Subcutaneous adipose tissue (tissue), 4 donors: ENCODE results near the gene ORM2. TPM values are rescaled to one million over a fixed set of nuclear protein-coding genes. Genes with fewer than 3 reads are reported as not detected.
"Not testable (repeated sequence)": the region's sequence is repeated elsewhere in the genome, so short reads cannot be mapped to it uniquely, and the experiment has no call there.

Experiments used
- total RNA-seq, 4 donors: library from RNA; depleted of rRNA; stranded (reverse); fragments of >200 nt; gene quantifications; one replicate each; pipeline ENCODE4 v1.1.0, GENCODE V29; 2016
- TF ChIP-seq, protein P1 (sequence below): fragments of 450-650 bp; IDR thresholded peaks from one replicate; pipeline ENCODE4 v1.5.1; 2016; ENCODE audit warnings: low read depth, mild to moderate bottlenecking, control low read depth, antibody characterized with exemption, moderate library complexity

ORM2 gene
- total RNA-seq, result 1 to 10 TPM in 1 of 4 donors, not detected in 3; 2.4 TPM

DNA sequence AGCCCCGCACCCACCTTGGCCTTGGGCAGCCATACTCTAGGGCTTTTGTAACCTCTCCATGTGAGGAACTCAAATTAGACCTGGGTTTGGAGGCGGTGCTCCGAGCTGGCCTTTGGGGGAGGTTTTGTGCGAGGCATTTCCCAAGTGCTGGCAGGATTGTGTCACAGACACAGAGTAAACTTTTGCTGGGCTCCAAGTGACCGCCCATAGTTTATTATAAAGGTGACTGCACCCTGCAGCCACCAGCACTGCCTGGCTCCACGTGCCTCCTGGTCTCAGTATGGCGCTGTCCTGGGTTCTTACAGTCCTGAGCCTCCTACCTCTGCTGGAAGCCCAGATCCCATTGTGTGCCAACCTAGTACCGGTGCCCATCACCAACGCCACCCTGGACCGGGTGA is at the start of gene ORM2:
Gene ORM2 (plus strand): TSS at position 245 of the 398 bp plus-strand sequence. CDS start 36 bp downstream, at position 281.
- TF ChIP-seq, protein P1, sequence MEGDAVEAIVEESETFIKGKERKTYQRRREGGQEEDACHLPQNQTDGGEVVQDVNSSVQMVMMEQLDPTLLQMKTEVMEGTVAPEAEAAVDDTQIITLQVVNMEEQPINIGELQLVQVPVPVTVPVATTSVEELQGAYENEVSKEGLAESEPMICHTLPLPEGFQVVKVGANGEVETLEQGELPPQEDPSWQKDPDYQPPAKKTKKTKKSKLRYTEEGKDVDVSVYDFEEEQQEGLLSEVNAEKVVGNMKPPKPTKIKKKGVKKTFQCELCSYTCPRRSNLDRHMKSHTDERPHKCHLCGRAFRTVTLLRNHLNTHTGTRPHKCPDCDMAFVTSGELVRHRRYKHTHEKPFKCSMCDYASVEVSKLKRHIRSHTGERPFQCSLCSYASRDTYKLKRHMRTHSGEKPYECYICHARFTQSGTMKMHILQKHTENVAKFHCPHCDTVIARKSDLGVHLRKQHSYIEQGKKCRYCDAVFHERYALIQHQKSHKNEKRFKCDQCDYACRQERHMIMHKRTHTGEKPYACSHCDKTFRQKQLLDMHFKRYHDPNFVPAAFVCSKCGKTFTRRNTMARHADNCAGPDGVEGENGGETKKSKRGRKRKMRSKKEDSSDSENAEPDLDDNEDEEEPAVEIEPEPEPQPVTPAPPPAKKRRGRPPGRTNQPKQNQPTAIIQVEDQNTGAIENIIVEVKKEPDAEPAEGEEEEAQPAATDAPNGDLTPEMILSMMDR, result not testable (repeated sequence)

DNA sequence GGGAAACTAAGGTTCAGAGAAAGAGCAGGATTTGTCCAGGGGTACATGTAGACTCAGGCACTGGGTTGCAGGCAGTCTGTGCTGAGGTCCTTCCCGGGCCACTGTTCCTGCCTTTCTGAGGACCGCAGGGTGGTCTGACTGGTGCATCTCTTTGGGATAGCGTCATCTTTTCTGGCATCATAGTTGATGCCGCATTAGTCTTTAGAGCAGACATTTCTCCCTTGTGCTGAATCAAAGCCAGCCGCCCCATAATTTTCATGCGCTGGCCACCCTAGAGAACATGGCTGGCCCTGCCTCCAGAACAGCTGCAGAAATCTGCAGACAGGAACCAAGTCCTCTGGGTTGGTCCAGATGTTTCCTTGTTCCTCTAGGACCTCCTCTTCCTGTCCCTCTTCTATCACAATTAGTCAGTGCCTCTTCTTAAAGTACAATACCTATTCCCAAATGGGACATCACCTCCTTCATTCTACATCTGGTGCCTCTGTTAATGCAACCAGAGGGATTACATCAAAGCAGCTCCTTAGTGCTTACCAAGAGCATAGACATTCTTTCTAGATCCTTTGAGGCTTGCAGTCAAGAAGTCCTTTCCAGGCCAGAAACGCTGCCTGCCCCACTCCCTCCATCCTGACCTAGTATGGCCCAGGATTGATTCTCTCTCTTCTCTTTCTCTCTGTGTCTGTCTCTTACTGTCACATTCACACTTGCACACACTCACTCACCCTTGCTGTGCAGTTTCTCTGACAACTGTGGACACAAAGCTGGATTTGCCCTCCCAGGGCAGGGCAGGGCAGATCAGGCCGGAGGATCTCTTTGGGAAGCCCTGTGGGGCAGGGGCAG is 48.8 kb upstream of the ORM2 start:
- TF ChIP-seq, protein P1, result no peak

DNA sequence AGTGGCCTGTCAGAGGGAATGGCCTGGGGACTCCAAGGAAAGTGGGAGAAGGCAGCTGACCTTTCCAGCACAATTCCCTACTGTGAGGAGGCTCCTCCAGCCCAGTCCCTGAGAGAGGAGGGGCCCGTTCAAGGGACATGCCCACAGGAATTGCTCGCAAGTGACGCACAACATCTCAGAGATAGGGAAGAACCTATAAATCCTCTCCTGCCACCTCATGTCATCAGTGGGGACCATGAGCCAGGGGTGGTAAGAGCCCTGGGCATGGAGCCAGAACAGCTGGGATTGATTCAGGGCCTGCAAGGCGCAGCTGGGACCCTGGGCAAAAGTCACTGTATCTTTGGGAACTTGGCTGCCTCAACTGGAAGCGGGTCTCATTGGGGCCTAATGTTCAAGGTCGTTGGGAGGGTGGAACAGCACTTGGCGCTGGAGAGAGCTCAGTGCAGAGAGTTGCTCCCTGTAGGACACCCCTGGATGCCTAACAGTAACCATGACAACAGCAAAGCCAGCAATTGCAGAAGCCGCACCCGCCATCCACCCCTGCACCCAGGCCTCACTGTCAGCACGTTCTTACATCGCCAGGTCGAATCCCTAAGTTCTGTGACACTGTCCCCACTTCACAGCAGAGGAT is 48.1 kb upstream of the ORM2 start:
- TF ChIP-seq, protein P1, result no peak

DNA sequence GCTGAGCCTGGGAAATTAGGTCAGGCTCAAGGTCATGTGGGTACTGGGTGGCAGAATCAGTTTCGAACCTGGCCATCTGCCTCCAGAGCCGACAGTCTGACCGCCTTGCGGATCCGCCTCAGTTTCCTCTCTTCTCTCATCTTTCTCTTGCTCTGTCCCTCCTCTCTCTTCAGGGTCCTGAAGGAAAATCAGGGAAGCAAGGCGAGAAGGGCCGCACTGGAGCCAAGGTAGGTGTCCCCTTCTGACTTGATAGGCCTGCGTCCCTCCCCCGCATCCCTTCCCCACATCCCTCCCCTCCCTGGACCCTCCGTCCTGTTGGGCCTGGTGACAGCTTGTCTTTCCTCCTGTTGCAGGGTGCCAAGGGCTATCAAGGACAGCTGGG is 47.6 kb upstream of the ORM2 start:
- TF ChIP-seq, protein P1, result no peak

DNA sequence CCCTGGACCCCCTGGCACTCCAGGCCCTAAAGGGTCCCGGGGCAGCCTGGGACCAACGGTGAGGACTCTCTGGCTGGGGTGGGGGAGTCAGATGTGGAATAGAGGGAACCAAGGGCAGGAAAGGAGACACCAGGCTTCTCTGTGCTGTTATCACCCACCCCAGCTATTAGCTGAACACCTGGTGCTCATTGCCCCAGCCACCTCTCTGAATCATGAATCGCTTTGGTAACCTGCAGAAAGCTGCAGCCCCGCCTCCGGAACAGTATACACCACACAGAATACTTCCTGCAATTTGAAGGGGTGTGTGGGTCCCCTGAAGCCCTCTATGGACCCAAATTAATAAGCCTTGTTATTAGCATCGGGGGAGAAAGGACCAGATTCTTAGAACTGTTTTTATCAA is 47.2 kb upstream of the ORM2 start:
- TF ChIP-seq, protein P1, result no peak

DNA sequence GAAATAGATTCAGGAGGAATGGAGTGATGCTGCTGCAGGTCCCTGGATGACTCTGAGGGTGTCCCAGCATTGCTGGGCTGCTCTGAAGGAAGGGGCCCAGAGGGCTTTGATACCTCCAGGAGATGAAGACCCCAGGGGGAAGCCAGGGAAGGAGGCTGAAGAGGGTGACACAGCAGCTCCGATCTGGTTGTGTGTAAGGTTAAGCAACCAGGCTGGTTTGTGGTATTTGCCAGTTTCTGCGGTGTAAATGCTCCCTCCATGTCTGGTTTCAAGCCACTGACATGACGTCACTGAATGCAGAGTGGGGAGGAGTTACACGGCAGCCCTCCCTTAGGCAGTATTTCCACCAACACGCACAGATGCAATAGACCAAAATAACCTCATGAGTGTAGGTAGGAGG is 46.7 kb upstream of the ORM2 start:
- TF ChIP-seq, protein P1, result no peak

DNA sequence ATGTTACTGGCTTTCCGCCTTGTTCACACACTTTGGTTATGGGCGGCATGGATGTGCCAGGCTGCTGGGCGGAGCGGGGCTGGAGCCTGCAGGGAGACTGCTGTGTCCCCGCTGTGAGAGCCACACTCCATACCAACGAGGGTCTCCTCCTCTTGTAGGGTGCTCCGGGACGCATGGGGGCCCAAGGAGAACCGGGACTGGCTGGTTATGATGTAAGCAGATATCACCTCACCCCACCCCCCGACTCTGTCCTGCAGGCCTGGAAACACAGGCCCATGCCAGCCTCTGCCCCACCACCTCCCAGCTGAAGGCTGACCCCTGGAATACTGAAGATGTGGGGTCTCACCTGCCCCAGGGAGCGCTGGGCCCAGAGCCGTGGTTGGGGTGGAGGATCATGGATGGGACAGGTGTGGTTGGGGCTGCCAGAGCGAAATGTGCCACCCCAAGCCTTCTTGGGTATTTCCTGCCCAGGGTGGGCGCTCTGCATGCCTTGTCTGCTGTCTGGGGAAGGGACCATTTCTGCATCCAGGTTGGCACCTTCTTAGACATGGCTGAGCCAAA is 46.0 kb upstream of the ORM2 start:
- TF ChIP-seq, protein P1, result no peak
